HFFc6 (cell line): ENCODE measurements around the gene KHK. TPM values are rescaled to one million over a fixed set of nuclear protein-coding genes. Genes with fewer than 3 reads are reported as not detected.

Experiments used
- DNase-seq: peaks from one replicate; pipeline ENCODE4 v3.0.0-alpha.2; 2018
- H3K27ac Mint-ChIP-seq: 2 replicates; pipeline ENCODE4 v1.8.0; 2020; ENCODE audit warnings: mild to moderate bottlenecking, mixed read lengths
- H3K27me3 Mint-ChIP-seq: 2 replicates; pipeline ENCODE4 v1.8.0; 2021; ENCODE audit warnings: mild to moderate bottlenecking, moderate library complexity, mixed read lengths; ENCODE audit not compliant: insufficient read depth
- H3K36me3 Mint-ChIP-seq: 2 replicates; pipeline ENCODE4 v1.8.0; 2021; ENCODE audit warnings: low read depth, mixed read lengths
- H3K4me1 Mint-ChIP-seq: 2 replicates; pipeline ENCODE4 v1.8.0; 2020; ENCODE audit warnings: low read depth, mixed read lengths
- H3K4me3 Mint-ChIP-seq: 2 replicates; pipeline ENCODE4 v1.8.0; 2020; ENCODE audit warnings: mild to moderate bottlenecking, moderate library complexity, mixed read lengths
- H3K9me3 Mint-ChIP-seq: 2 replicates; pipeline ENCODE4 v1.8.0; 2020; ENCODE audit warnings: mild to moderate bottlenecking, mixed read lengths
- total RNA-seq, 6 experiments: library from RNA; stranded (reverse); fragmentation: NEBNext Ultra II Directional; extraction: Animal tissue kit (Norgen Biotek cat#: 25700); gene quantifications; 2 replicates in 1 of 6; 3 replicates in 5 of 6; pipeline ENCODE4 v1.2.3, GENCODE V29; 2021
- TF ChIP-seq, protein P1 (sequence below): fragments of 200-600 bp; sonication (generic); IDR thresholded peaks from 2 replicates; pipeline ENCODE4 v1.5.0; 2021; ENCODE audit warnings: antibody characterized with exemption, mild to moderate bottlenecking

Gene KHK
- total RNA-seq, 6 experiments from 2014 or later: 1.0 to 1.7 (median 1.6) TPM

DNA sequence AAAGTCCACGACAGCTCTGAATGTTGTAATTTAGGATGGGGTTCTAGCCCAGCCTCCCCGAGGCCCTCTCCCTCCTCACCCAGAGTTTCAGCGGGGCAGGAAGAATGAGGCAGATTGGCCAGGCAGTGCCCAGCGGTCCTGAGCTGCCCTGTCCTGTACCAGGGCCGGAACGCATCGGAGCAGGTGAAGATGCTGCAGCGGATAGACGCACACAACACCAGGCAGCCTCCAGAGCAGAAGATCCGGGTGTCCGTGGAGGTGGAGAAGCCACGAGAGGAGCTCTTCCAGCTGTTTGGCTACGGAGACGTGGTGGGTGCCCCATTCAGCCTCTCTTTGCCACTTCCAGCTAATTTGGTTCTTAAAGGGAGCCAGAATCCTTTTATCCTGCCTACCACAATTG lies 10.8 kb downstream of the KHK start:
- Mint-ChIP-seq H3K36me3 (no peaks in the 10 kb centered on the region), H3K27ac (no peak overlapping the region), H3K9me3 (no peaks in the 10 kb centered on the region), H3K4me3 (no peak overlapping the region), H3K4me1 (peaks cover 21% of the 10 kb centered on the region), H3K27me3 (peaks cover 7% of the 10 kb centered on the region)
- TF ChIP-seq, protein P1, sequence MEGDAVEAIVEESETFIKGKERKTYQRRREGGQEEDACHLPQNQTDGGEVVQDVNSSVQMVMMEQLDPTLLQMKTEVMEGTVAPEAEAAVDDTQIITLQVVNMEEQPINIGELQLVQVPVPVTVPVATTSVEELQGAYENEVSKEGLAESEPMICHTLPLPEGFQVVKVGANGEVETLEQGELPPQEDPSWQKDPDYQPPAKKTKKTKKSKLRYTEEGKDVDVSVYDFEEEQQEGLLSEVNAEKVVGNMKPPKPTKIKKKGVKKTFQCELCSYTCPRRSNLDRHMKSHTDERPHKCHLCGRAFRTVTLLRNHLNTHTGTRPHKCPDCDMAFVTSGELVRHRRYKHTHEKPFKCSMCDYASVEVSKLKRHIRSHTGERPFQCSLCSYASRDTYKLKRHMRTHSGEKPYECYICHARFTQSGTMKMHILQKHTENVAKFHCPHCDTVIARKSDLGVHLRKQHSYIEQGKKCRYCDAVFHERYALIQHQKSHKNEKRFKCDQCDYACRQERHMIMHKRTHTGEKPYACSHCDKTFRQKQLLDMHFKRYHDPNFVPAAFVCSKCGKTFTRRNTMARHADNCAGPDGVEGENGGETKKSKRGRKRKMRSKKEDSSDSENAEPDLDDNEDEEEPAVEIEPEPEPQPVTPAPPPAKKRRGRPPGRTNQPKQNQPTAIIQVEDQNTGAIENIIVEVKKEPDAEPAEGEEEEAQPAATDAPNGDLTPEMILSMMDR: no peak
- no peak for DNase-seq

DNA sequence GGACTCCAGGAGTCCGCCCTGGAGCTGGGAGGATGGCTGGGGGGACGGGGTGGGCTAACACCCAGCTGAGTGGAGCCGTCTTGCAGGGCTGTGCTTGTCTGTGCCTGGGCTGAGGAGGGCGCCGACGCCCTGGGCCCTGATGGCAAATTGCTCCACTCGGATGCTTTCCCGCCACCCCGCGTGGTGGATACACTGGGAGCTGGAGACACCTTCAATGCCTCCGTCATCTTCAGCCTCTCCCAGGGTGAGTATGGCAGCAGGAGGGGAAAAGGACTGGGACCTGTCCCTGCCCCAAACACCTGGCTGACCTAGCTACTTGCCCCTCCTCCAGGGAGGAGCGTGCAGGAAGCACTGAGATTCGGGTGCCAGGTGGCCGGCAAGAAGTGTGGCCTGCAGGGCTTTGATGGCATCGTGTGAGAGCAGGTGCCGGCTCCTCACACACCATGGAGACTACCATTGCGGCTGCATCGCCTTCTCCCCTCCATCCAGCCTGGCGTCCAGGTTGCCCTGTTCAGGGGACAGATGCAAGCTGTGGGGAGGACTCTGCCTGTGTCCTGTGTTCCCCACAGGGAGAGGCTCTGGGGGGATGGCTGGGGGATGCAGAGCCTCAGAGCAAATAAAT lies 12.9 kb downstream of the KHK start:
- Mint-ChIP-seq H3K36me3 (no peaks in the 10 kb centered on the region), H3K4me3 (no peak overlapping the region), H3K9me3 (no peaks in the 10 kb centered on the region), H3K27me3 (peaks cover 21% of the 10 kb centered on the region), H3K4me1 (peaks cover 15% of the 10 kb centered on the region; the same call in 1 of the 2 replicates), H3K27ac (no peak overlapping the region)
- DNase-seq: no peak
- TF ChIP-seq, protein P1: no peak

DNA sequence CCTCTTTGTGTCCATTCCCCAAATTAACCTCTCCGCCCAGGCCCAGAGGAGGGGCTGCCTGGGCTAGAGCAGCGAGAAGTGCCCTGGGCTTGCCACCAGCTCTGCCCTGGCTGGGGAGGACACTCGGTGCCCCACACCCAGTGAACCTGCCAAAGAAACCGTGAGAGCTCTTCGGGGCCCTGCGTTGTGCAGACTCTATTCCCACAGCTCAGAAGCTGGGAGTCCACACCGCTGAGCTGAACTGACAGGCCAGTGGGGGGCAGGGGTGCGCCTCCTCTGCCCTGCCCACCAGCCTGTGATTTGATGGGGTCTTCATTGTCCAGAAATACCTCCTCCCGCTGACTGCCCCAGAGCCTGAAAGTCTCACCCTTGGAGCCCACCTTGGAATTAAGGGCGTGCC lies 13.5 kb downstream of the KHK start:
- Mint-ChIP-seq H3K4me3 (no peak overlapping the region), H3K36me3 (no peaks in the 10 kb centered on the region), H3K27me3 (peaks cover 24% of the 10 kb centered on the region), H3K27ac (no peak overlapping the region), H3K4me1 (peaks cover 15% of the 10 kb centered on the region; the same call in 1 of the 2 replicates), H3K9me3 (no peaks in the 10 kb centered on the region)
- TF ChIP-seq, protein P1: no peak
- DNase-seq: no peak

DNA sequence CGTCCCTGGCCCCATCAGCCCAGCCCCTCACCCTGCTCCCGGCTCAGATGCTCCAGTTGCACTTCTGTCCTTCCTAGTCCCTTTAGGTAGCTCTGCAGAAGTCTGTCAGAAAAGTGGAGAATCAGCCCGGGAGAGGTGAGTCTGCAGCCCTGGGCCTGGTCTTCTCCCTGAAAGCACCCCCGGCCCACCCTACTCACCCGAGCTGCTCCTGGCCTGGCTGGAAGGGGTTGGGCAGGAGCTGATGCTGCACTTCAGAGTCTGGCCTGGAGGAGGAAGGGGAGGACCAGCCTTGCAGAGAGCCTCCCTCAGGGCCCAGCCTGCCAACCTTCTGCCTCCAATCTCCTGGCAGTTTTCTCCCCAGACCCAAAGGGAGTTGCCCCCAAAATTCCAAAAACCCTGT lies 15.8 kb downstream of the KHK start:
- peaks cover 31% of the 10 kb centered on the region for H3K27me3 Mint-ChIP-seq
- no peak for DNase-seq
- no peak overlapping the region for H3K4me3 Mint-ChIP-seq
- H3K9me3 Mint-ChIP-seq: no peaks in the 10 kb centered on the region
- no peaks in the 10 kb centered on the region for H3K4me1 Mint-ChIP-seq
- H3K36me3 Mint-ChIP-seq: no peaks in the 10 kb centered on the region
- TF ChIP-seq, protein P1: peak; percentile 22; the same call in 1 of the 2 replicates
- no peak overlapping the region for H3K27ac Mint-ChIP-seq

DNA sequence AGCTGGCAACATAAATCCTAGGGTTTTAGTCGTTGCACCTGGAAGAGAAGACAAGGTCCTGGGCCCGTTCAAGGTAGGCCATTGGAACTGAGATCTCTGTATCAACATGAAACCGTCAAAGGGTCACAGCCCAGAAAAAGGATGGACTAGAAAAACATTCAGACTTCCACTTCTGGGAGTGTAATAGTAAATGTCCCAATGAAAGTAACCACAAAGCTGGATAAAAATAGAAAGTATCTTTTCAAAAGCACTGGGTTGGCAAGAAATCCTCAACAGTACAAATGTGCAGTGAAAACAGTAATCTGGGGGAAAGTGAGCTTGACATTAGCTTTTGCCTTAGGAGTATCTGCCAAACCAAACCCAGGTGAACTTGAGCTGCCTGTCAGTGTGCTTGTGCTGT lies 19.4 kb downstream of the KHK start:
- Mint-ChIP-seq H3K4me3 (no peak overlapping the region), H3K36me3 (no peaks in the 10 kb centered on the region), H3K27me3 (peaks cover 33% of the 10 kb centered on the region), H3K9me3 (no peaks in the 10 kb centered on the region), H3K27ac (no peak overlapping the region), H3K4me1 (no peaks in the 10 kb centered on the region)
- DNase-seq: no peak
- TF ChIP-seq, protein P1: no peak
